KMS-11 (cell line): ENCODE measurements around the gene CRHR1.

Source experiments
- H2AFZ ChIP-seq: fragments of 200-600 bp; sonication (generic); 2 replicates; pipeline ENCODE4 v1.6.1; 2016; ENCODE audit warnings: antibody characterized with exemption, mixed run types, low read depth
- H3K27ac ChIP-seq: fragments of 200-600 bp; sonication (generic); 2 replicates; pipeline ENCODE4 v1.6.1; 2016; ENCODE audit warnings: mild to moderate bottlenecking, mixed run types
- H3K27me3 ChIP-seq: fragments of 200-600 bp; sonication (generic); 2 replicates; pipeline ENCODE4 v1.6.1; 2017; ENCODE audit warnings: mild to moderate bottlenecking, low read depth, mixed run types, moderate library complexity; ENCODE audit not compliant: insufficient read depth
- H3K36me3 ChIP-seq: fragments of 200-600 bp; sonication (generic); 2 replicates; pipeline ENCODE4 v1.6.1; 2017; ENCODE audit warnings: mild to moderate bottlenecking, mixed run types; ENCODE audit not compliant: insufficient read depth
- H3K4me1 ChIP-seq: fragments of 200-600 bp; sonication (generic); 2 replicates; pipeline ENCODE4 v1.6.1; 2016; ENCODE audit warnings: mild to moderate bottlenecking, low read depth, mixed run types; ENCODE audit not compliant: poor library complexity, severe bottlenecking
- H3K4me2 ChIP-seq: fragments of 200-600 bp; sonication (generic); 2 replicates; pipeline ENCODE4 v1.7.0; 2016; ENCODE audit warnings: mild to moderate bottlenecking, mixed run types
- H3K4me3 ChIP-seq: fragments of 200-600 bp; sonication (generic); IDR thresholded peaks from 2 replicates; pipeline ENCODE4 v1.6.1; 2017; ENCODE audit warnings: low read depth, low read length, mixed read lengths; ENCODE audit not compliant: insufficient read depth
- H3K79me2 ChIP-seq: fragments of 200-600 bp; sonication (generic); 2 replicates; pipeline ENCODE4 v1.6.1; 2016; ENCODE audit warnings: low read depth, mixed run types; ENCODE audit not compliant: insufficient read depth
- H3K9ac ChIP-seq: fragments of 200-600 bp; sonication (generic); 2 replicates; pipeline ENCODE4 v1.6.1; 2016; ENCODE audit warnings: mild to moderate bottlenecking, mixed run types
- H4K20me1 ChIP-seq: fragments of 200-600 bp; sonication (generic); 2 replicates; pipeline ENCODE4 v1.6.1; 2016; ENCODE audit warnings: mild to moderate bottlenecking, mixed run types; ENCODE audit not compliant: insufficient read depth
- CTCF ChIP-seq: fragments of 200-600 bp; sonication (generic); conservative IDR thresholded peaks from 2 replicates; pipeline ENCODE4 v1.6.1; 2017; ENCODE audit warnings: low read depth, mild to moderate bottlenecking, antibody characterized with exemption, low read length, moderate library complexity, mixed read lengths

The CRHR1 gene

GRCh38 chr17:45837187-45837586 is 53.1 kb downstream of the CRHR1 start:
- Histone ChIP-seq H3K27ac (no peak overlapping the region), H3K27me3 (peaks cover 42% of the 10 kb centered on the region), H3K79me2 (no peaks in the 10 kb centered on the region), H3K4me1 (no peaks in the 10 kb centered on the region), H2AFZ (no peak overlapping the region), H3K36me3 (no peaks in the 10 kb centered on the region), H3K4me3 (no peak overlapping the region), H3K4me2 (no peak overlapping the region), H3K9ac (no peak overlapping the region), H4K20me1 (no peaks in the 10 kb centered on the region)
- no peak for TF ChIP-seq CTCF

GRCh38 chr17:45837603-45838002 is 53.5 kb downstream of the CRHR1 start:
- Histone ChIP-seq H3K4me3 (no peak overlapping the region), H3K9ac (no peak overlapping the region), H3K4me1 (no peaks in the 10 kb centered on the region), H2AFZ (no peak overlapping the region), H3K36me3 (no peaks in the 10 kb centered on the region), H3K79me2 (no peaks in the 10 kb centered on the region), H3K27me3 (peaks cover 42% of the 10 kb centered on the region), H3K27ac (no peak overlapping the region), H3K4me2 (no peak overlapping the region), H4K20me1 (no peaks in the 10 kb centered on the region)
- no peak for TF ChIP-seq CTCF

GRCh38 chr17:45838751-45839295 is 54.7 kb downstream of the CRHR1 start:
- Histone ChIP-seq H3K79me2 (no peaks in the 10 kb centered on the region), H4K20me1 (no peaks in the 10 kb centered on the region), H3K4me1 (no peaks in the 10 kb centered on the region), H3K36me3 (no peaks in the 10 kb centered on the region), H3K4me2 (no peak overlapping the region), H3K4me3 (no peak overlapping the region), H3K27me3 (peaks cover 40% of the 10 kb centered on the region), H2AFZ (no peak overlapping the region), H3K9ac (no peak overlapping the region), H3K27ac (no peak overlapping the region)
- no peak for TF ChIP-seq CTCF

- Histone ChIP-seq H3K36me3 (no peaks in the 10 kb centered on the region), H4K20me1 (no peaks in the 10 kb centered on the region), H3K4me2 (no peak overlapping the region), H2AFZ (no peak overlapping the region), H3K27ac (no peak overlapping the region), H3K4me1 (no peaks in the 10 kb centered on the region), H3K27me3 (peaks cover 36% of the 10 kb centered on the region), H3K4me3 (no peak overlapping the region), H3K9ac (no peak overlapping the region), H3K79me2 (no peaks in the 10 kb centered on the region)
- TF ChIP-seq CTCF: no peak
Measured at GRCh38 chr17:45839442-45839841, 55.3 kb downstream of the CRHR1 start.
